SK-N-SH (cell line): ENCODE results near the gene SLC34A2. TPM values are rescaled to one million over a fixed set of nuclear protein-coding genes. Genes with fewer than 3 reads are reported as not detected.

Experiments
- CTCF ChIA-PET: fragments of 300-600, 350-600 bp; formaldehyde crosslinking; extraction: SDS; loops from one replicate; lab custom pipeline; 2021; lab: Yijun Ruan, JAX
- POLR2A ChIA-PET: fragments of 350-600 bp; sonication (Branson Sonifier 250); formaldehyde crosslinking; extraction: SDS; loops from one replicate; lab custom pipeline; 2020; ENCODE audit warnings: antibody characterized with exemption, inconsistent platforms; lab: Yijun Ruan, JAX
- DNase-seq: peaks from one replicate; pipeline ENCODE4 v3.0.0; 2012
- H2AFZ ChIP-seq: fragments of 200-600 bp; sonication (generic); 2 replicates; pipeline ENCODE4 v1.8.1; 2016; ENCODE audit warnings: antibody characterized with exemption, mild to moderate bottlenecking, low read depth
- H3F3A ChIP-seq: fragments of 200-600 bp; sonication (generic); replicated peaks from 2 replicates; pipeline ENCODE3; 2016; ENCODE audit warnings: antibody characterized with exemption, mild to moderate bottlenecking; ENCODE audit not compliant: insufficient read depth
- H3K27ac ChIP-seq, 2 experiments: fragments of 200-500 bp in 1 of 2; fragments of 200-600 bp in 1 of 2; sonication (Bioruptor generic) in 1 of 2; sonication (generic), shearing (Covaris generic) in 1 of 2; 2 replicates each; pipeline versions ENCODE4 v1.5.1 to v1.6.1; 2014 to 2016; ENCODE audit warnings: low read depth in 2 of 2, inconsistent platforms in 1 of 2, low read length in 1 of 2, mild to moderate bottlenecking in 1 of 2, mixed read lengths in 1 of 2
- H3K27me3 ChIP-seq: fragments of 200-600 bp; sonication (generic), shearing (Covaris generic); 2 replicates; pipeline ENCODE4 v1.6.1; 2016; ENCODE audit warnings: mixed run types; ENCODE audit not compliant: insufficient read depth
- H3K36me3 ChIP-seq, 2 experiments: fragments of 200-500 bp in 1 of 2; fragments of 200-600 bp in 1 of 2; sonication (Bioruptor generic) in 1 of 2; sonication (generic) in 1 of 2; replicated peaks in 1 of 2; 2 replicates each; pipeline versions ENCODE3 to v1.5.1; 2014 to 2016; ENCODE audit warnings: low read length in 1 of 2, mild to moderate bottlenecking in 1 of 2; ENCODE audit not compliant: insufficient read depth in 2 of 2, control insufficient read depth in 1 of 2
- H3K4me1 ChIP-seq, 2 experiments: fragments of 200-500 bp in 1 of 2; fragments of 200-600 bp in 1 of 2; sonication (Bioruptor generic) in 1 of 2; sonication (generic), shearing (Covaris generic) in 1 of 2; 2 replicates each; pipeline versions ENCODE4 v1.5.1 to v1.6.1; 2014 to 2016; ENCODE audit warnings: low read depth in 1 of 2, low read length in 1 of 2, mixed run types in 1 of 2; ENCODE audit not compliant: insufficient read depth in 2 of 2, control insufficient read depth in 1 of 2
- H3K4me2 ChIP-seq: fragments of 200-600 bp; sonication (generic), shearing (Covaris generic); 2 replicates; pipeline ENCODE4 v1.6.1; 2017; ENCODE audit warnings: mixed run types
- H3K4me3 ChIP-seq, 2 experiments: fragments of 200-500 bp in 1 of 2; fragments of 200-600 bp in 1 of 2; sonication (Bioruptor generic) in 1 of 2; sonication (generic), shearing (Covaris generic) in 1 of 2; 2 replicates each; pipeline versions ENCODE4 v1.5.1 to v1.8.1; 2014 to 2016; ENCODE audit warnings: low read depth in 2 of 2, inconsistent platforms in 1 of 2, low read length in 1 of 2, mild to moderate bottlenecking in 1 of 2, mixed read lengths in 1 of 2, moderate library complexity in 1 of 2
- H3K79me2 ChIP-seq: fragments of 200-600 bp; sonication (generic); 2 replicates; pipeline ENCODE4 v1.8.1; 2017; ENCODE audit warnings: mild to moderate bottlenecking; ENCODE audit not compliant: insufficient read depth
- H3K9ac ChIP-seq: fragments of 200-600 bp; sonication (generic); 2 replicates; pipeline ENCODE4 v1.6.1; 2017; ENCODE audit warnings: mixed run types
- H3K9me2 ChIP-seq: fragments of 200-600 bp; sonication (generic); 2 replicates; pipeline ENCODE4 v1.6.1; 2017; ENCODE audit warnings: mixed run types
- H3K9me3 ChIP-seq: fragments of 200-600 bp; sonication (generic); 2 replicates; pipeline ENCODE4 v1.6.1; 2017; ENCODE audit warnings: mixed run types, mild to moderate bottlenecking, moderate library complexity
- H4K20me1 ChIP-seq: fragments of 200-600 bp; sonication (generic); 2 replicates; pipeline ENCODE4 v1.6.1; 2017; ENCODE audit warnings: mild to moderate bottlenecking, mixed run types; ENCODE audit not compliant: insufficient read depth
- ELF1 ChIP-seq: IDR thresholded peaks from 2 replicates; pipeline ENCODE4 v1.4.0; 2012
- EZH2phosphoT487 ChIP-seq: fragments of 200-600 bp; sonication (generic); IDR thresholded peaks from 2 replicates; pipeline ENCODE4 v1.6.1; 2017; ENCODE audit warnings: low read depth, mixed run types, mild to moderate bottlenecking, antibody characterized with exemption, moderate library complexity, borderline replicate concordance
- FOSL2 ChIP-seq: IDR thresholded peaks from 2 replicates; pipeline ENCODE4 v1.4.0; 2012; ENCODE audit warnings: low read depth, mild to moderate bottlenecking, moderate library complexity, borderline replicate concordance
- GABPA ChIP-seq: IDR thresholded peaks from 2 replicates; pipeline ENCODE4 v1.4.0; 2012; ENCODE audit warnings: low read depth, mild to moderate bottlenecking
- GATA2 ChIP-seq: sonication (generic); formaldehyde crosslinking; IDR thresholded peaks from 2 replicates; pipeline ENCODE4 v1.5.0; 2020; ENCODE audit warnings: mild to moderate bottlenecking, missing genetic modification reagents
- IRF3 ChIP-seq: fragments of 150-350 bp; IDR thresholded peaks from 2 replicates; pipeline ENCODE4 v1.6.1; 2016; ENCODE audit warnings: mild to moderate bottlenecking, low read depth, low read length
- MXI1 ChIP-seq: IDR thresholded peaks from 2 replicates; pipeline ENCODE4 v1.6.1; 2012; ENCODE audit warnings: mild to moderate bottlenecking, low read depth, low read length, improper control_type of control experiment
- NFIC ChIP-seq: IDR thresholded peaks from 2 replicates; pipeline ENCODE4 v1.4.0; 2012; ENCODE audit warnings: borderline replicate concordance
- NRF1 ChIP-seq: IDR thresholded peaks from 2 replicates; pipeline ENCODE4 v1.6.1; 2012; ENCODE audit warnings: low read depth, mild to moderate bottlenecking, low read length
- PBX3 ChIP-seq: IDR thresholded peaks from 2 replicates; pipeline ENCODE4; 2012
- RCOR1 ChIP-seq: fragments of 150-350 bp; IDR thresholded peaks from 2 replicates; pipeline ENCODE4 v1.6.1; 2017; ENCODE audit warnings: antibody characterized with exemption, low read length
- SMC3 ChIP-seq: IDR thresholded peaks from 2 replicates; pipeline ENCODE4 v1.6.1; 2012; ENCODE audit warnings: low read depth, low read length, improper control_type of control experiment
- TEAD4 ChIP-seq: IDR thresholded peaks from 2 replicates; pipeline ENCODE4 v1.4.0; 2012; ENCODE audit warnings: mild to moderate bottlenecking, borderline replicate concordance; ENCODE audit not compliant: insufficient read depth
- YY1 ChIP-seq: IDR thresholded peaks from 2 replicates; pipeline ENCODE4 v1.4.0; 2012; ENCODE audit warnings: low read depth, mild to moderate bottlenecking
- WGBS: methylation state at CpG from one replicate; pipeline ENCODE4 v1.1.6; 2017; ENCODE audit warnings: low lambda C conversion rate; 5-methylcytosine and 5-hydroxymethylcytosine counted together
- polyA plus RNA-seq, 3 experiments: library from polyadenylated mRNA; depleted of rRNA; stranded (reverse); fragments of >200 nt; gene quantifications; 2 replicates each; pipeline ENCODE4 v1.2.3, GENCODE V29; 2012
- TF ChIP-seq, protein P1 (sequence below): fragments of 150-350 bp; IDR thresholded peaks from 2 replicates; pipeline ENCODE4 v1.6.1; 2017; ENCODE audit warnings: antibody characterized with exemption, low read length, low read depth, borderline replicate concordance
- TF ChIP-seq, protein P2 (sequence below): IDR thresholded peaks from 2 replicates; pipeline ENCODE4 v1.4.0; 2012; ENCODE audit warnings: low read depth

SLC34A2 gene
- polyA plus RNA-seq, 1 of the 3 experiments (the other 2 are of a cell fraction), result not detected

GRCh38 chr4:25713812-25714211, 58.2 kb downstream of the SLC34A2 start (continued):
- TF ChIP-seq, protein P1, sequence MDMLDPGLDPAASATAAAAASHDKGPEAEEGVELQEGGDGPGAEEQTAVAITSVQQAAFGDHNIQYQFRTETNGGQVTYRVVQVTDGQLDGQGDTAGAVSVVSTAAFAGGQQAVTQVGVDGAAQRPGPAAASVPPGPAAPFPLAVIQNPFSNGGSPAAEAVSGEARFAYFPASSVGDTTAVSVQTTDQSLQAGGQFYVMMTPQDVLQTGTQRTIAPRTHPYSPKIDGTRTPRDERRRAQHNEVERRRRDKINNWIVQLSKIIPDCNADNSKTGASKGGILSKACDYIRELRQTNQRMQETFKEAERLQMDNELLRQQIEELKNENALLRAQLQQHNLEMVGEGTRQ, result no peak
- TF ChIP-seq FOSL2, result no peak
- no peak for TF ChIP-seq GABPA
- TF ChIP-seq, protein P2, sequence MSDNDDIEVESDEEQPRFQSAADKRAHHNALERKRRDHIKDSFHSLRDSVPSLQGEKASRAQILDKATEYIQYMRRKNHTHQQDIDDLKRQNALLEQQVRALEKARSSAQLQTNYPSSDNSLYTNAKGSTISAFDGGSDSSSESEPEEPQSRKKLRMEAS, result no peak
- TF ChIP-seq TEAD4, result no peak
- TF ChIP-seq EZH2phosphoT487, result no peak
- no peak for TF ChIP-seq NRF1
- TF ChIP-seq MXI1, result no peak

DNA sequence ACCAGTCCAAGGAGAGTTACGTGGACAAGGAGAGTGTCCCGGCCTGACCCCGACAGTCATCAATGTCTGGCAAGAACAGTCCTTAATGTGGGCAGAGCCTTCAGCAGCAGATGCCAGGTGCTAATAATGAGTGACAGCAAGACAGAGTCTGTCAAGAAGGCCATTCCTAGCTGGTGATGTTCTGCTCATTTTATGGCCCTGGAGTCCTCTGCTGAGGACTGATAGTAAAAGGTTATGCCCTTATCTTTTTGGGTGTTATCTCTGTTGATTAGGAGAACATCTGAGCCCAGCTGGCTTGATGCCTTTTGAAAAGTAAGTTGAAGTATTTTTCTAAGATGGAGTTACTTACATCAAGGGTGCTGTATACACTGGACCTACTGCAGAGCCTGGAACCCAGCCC, 67.3 kb downstream of the SLC34A2 start:
- Histone ChIP-seq H3K79me2 (no peaks in the 10 kb centered on the region), H3K4me3 (no peak overlapping the region), H3K4me1 (no peaks in the 10 kb centered on the region), H3K27me3 (no peaks in the 10 kb centered on the region; the same call in 1 of the 2 replicates), H3K9me2 (no peaks in the 10 kb centered on the region), H4K20me1 (no peaks in the 10 kb centered on the region), H2AFZ (no peak overlapping the region), H3K27ac (no peak overlapping the region), H3F3A (no peaks in the 10 kb centered on the region), H3K4me2 (no peak overlapping the region), H3K36me3 (no peaks in the 10 kb centered on the region), H3K9ac (no peak overlapping the region), H3K9me3 (no peaks in the 10 kb centered on the region)
- POLR2A ChIA-PET, result no interaction called here
- CTCF ChIA-PET, result interaction anchor here (1.7 kb wide), 1 partner anchor 282 kb away, joined by 4 read pairs; no protein-coding TSS in a partner anchor
- DNase-seq, result no peak
- 79% methylated on average over 3 of the region's 3 CpGs for WGBS
- TF ChIP-seq NRF1 (no peak), ELF1 (no peak), PBX3 (no peak), GATA2 (CRISPR knock-in tag) (no peak), YY1 (no peak), NFIC (no peak), IRF3 (no peak), RCOR1 (no peak), SMC3 (no peak), FOSL2 (no peak)
- TF ChIP-seq, protein P2, result no peak
